Mucosa of gallbladder (tissue), 1 donor: ENCODE measurements around the gene GPR153. TPM values are rescaled to one million over a fixed set of nuclear protein-coding genes. Genes with fewer than 3 reads are reported as not detected.

Experiments used
- DNase-seq: peaks from one replicate; pipeline ENCODE4 v3.0.0-alpha.2; 2020; ENCODE audit warnings: low spot score
- total RNA-seq: library from RNA; stranded (reverse); gene quantifications from one replicate; pipeline ENCODE4 v1.2.1, GENCODE V29; 2021
- donor health status: DM: no; HTN: no; CAD: no.

Gene GPR153
- total RNA-seq, 1 donor from 2014 or later, result 14.8 TPM

DNA sequence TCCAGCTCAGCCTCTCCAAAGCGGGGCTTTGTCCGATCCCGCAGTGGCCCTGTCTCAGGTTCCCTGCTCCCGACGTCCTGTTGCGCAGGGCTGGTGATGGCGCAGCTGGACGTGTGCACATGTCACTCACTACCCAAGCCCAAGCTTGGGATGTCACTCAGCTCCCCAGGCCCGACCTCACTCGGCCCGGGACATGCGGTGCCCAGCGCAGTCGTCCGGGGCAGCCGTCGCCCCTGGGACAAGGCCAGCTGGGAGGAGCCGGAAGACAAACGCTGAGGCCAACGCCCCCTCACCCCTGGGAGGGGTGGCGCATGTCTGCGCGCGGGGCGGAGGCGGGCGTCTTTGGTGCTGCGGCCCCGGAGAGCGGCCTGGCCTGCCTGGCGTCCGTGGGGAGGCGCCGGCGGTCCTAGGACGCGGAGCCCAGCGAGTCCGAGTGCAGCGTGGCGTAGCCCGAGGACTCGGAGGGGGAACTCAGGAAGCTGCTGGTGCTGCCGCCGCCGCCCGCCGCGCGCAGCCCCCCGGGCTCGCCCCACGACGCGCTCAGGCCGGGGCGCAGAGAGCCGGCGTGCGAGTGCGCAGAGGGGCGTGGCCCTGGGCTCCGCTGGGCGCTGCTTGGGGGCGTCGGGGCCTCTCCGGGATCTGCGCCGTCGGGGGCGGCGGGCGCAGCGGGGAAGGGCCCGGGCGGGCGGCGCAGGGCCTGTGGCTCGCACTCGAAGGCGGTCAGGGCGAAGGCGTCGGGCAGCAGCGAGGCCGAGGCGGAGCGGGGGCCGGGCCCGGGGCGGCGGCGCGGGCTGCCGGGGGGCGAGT, 11.8 kb downstream of the GPR153 start:
- no peak for DNase-seq

DNA sequence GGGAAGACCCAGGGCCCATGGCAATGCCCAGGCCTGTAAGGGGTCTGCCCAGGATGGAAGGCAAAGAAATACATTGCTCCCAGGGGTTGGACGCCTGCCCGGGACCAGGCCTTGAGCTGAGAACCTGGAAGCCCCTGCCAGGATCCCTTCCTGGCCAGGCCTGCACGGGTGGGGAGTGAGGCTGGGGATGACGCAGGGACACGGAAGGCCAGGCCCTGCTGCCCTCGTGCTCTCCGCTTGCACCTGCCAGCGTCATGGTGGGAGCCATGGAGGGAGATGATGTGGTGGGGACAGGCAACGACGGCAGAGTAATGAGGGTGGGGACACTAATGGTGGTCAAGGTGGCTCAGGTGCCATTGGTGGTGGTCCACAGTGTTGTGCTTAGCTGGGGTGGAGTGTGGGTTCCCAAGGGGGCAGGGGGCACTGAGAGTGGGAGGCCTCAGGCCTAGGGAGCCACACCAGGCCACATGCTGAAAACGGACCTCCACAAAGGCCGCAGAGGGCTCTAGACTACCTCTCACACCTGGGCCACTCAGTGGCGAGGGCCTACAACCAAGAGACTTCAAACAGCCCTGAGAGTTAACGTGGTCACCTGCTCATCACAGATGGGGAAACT, 12.6 kb downstream of the GPR153 start:
- DNase-seq, result no peak

DNA sequence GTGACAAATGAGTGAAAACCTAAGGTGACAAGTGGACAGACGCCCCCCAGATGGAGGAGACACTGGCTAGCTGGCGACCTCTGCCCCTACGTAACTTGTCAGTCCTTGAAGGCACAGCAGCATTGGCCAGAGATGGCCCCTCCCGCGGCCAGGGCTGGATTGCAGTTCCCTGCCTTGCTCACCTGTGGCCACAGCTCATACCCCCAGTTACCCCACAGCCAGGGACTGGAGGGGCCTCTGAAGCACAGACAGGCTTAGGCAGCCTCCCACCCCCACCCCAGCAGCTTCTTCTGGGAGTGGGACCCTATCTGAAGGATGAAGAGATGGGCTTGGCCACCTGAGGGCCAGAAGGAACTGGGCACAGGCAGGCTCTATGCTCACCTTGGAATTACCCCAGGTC, 13.2 kb downstream of the GPR153 start:
- no peak for DNase-seq

DNA sequence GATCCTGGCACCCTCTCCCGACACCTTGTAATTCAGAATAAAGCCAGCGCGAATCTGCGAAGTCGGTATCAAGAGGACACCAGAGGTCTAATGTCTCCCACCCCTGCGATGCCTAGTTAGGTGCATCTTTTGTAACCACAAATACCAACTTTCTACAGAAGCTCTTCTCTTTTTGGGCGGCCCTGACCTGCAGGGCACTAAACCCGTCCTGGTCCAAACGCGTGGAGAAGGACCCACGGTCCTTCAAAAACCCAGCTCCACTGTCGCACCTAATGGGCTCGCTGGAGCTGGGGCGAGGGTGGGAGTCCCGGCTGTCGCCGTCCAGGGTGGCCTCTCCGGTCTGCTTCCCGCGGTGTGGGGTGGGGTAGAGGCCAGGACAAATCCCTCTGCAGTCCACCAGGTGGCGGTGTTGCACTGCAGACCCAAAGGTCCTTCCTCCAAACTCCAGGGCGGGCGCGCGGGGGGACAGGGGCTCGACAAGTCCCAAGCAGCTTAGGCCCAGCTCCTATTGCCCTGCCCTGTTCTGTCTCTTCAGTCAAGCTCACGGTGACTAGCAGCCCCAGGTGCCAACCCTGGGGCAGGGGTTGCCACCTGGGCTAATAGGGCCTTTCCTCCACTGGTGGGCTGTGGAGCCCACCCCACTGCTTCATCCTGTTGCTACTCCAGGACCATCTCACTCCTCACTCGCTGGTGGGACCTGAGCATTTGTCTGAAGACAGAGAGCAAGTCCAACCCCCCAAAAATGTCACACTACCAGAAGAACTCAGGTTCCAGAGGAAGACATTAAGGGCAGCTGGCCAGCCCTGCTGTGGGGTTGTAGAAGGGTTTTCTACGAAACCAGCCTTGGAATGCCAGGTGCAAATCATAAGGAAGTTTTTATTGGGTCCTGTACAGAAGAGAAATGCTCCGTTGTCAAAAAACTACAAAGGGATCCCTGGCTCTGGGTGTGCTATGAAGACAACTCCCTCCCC, 14.1 kb downstream of the GPR153 start:
- DNase-seq, result peak; percentile 74

DNA sequence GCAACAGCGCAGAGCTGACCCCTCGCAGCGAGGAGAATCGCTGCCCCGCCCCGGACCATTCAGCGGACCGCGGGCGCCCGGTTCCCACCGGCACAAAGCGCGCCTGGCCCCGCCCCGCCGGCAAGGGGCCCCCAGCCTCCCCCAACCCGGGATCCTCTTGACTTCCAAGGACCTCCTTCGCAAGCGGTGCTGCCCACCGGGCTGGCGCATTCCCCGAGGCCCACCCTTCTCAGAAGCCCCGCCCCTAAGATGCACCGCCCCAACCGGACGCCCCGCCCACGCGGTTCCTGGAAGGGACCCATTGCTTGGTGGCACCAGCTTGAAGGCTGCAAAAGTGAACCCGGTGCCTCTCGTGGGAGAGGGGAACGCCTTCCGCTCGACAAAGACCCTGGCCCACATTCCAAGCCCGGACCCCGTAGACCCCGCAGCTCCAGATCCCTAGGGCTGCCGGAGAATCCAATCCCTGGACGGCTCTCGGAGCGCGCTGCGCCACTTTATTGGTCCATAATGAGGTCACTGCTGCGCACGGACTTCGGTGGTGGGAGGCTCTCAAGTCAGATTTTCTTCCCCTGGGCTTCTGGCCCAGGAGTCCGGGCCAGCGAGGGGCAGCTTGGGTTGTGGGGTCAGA, 14.9 kb downstream of the GPR153 start:
- no peak for DNase-seq

DNA sequence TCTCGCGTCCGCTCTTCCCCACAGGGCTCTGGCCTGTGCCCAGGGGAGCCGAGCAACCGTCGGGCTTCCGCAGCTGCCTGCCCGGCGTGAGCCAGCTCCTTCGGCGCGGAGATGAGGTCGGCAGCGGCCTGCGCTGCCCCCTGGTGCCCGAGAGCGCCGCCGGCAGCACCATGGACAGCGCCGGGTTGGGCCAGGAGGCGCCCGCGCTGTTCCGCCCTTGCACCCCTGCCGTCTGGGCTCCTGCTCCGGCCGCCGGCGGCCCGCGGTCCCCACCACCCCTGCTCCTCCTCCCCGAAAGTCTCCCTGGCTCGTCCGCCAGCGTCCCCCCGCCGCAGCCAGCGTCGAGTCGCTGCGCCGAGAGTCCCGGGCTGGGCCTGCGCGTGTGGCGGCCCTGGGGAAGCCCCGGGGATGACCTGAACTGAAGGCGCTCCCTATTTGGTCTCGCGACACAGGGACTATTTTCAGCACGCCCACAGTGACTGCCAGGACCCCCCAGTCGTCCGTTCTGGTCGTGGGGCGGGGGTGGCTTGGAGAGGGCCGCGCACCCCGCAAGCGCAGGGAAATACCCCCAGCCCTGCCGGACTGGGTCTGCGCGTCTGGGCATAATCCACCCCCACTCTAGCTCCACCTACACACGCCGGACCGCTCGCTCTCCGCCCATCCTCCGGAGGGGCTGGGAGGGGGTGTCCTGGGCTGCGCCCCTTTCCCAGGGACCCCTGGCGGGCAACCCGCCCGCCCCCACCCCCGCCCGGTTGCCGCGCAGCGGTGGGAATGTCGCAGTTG, 15.6 kb downstream of the GPR153 start:
- peak; percentile 79 for DNase-seq

DNA sequence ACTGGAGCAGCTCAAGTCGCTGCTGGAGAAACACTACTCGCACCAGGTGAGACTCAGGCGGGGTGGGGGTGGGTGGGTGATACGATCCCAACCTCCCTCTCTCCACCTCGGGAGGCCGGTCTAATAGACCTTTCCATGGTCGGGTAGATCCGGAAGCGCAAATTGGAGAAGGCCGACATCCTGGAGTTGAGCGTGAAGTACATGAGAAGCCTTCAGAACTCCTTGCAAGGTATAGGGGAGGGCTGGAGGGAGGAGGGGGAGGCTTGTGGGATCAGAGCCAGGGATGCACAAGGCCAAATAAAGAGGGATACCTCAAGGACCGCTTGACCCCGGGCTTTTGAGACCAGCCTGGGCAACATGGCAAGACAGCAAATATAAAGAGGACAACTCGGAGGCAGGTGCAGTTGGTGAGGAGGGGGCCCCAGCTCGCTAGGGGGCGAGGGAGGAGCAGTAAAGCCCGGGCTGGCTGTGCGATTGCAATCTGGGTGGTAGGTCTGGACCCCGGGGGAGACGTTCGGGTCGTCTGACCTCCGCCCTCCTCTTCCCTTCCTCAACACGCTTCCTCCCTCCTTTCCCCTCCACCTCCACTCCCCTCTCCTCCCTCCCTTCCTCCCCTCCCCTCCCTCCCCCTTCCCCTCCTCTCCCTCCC, 16.4 kb downstream of the GPR153 start:
- DNase-seq, result no peak

DNA sequence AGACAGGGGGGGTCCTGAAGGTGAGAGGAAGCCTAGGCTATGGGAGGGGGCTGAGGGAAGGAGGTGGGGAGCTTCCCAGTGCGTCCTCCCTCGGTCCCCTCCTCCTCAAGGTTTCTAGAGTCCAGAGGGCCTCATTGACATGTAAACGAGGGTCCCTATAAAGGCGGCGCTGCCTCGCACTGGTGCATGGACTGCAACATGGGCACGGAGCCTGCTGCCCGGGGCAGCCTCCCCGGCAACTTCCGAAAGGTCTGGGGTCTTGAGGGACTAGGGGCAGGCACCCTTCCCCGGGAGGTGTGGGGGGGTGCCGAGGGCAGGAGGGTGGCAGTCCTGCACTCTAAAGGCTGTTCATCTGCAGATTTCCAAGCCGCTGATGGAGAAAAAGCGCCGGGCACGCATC, 16.9 kb downstream of the GPR153 start, which contains the start of gene HES3:
Gene HES3, plus strand, starts transcription at position 187 of the 400 bp plus-strand sequence. Its CDS starts 187 bp downstream, at position 374.
- DNase-seq, result no peak

DNA sequence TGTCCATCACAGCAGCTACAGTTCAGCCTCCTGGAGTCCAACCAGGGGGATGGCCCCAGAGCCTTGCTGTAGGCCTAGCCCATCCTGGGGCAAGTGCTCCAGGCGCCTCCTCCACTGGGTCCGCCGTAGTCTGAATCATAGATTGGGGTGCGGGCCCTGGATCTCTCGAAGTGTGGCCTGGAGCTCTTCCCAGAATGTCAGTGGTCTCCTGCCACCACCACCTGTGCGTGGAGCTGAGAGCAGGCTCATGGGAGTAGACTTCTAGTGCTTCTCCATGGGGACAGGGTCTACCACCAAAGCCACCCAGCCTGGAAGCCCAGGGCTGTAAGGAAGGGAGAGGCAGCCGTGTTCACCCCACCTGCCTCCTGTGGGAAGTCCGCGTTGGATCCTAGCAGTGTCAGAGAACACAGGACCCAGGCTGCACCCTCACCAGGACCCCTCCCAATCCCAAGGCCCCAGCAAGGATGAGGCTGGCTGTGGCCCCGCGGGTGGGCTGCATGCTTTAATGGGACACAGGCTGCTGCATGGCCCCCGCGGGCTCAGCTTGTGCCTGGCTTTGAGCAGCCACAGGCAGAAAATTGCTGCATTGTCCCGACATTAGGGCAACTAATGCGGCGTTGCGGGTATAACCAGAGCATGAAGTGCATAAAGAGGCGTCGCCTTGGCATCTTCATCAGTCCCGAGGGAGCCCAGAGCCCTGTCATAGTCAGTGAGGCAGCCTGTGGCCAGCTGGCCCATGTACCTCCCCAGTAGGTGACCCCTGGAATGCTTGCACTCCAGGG, 17.7 kb downstream of the GPR153 start:
- no peak for DNase-seq

DNA sequence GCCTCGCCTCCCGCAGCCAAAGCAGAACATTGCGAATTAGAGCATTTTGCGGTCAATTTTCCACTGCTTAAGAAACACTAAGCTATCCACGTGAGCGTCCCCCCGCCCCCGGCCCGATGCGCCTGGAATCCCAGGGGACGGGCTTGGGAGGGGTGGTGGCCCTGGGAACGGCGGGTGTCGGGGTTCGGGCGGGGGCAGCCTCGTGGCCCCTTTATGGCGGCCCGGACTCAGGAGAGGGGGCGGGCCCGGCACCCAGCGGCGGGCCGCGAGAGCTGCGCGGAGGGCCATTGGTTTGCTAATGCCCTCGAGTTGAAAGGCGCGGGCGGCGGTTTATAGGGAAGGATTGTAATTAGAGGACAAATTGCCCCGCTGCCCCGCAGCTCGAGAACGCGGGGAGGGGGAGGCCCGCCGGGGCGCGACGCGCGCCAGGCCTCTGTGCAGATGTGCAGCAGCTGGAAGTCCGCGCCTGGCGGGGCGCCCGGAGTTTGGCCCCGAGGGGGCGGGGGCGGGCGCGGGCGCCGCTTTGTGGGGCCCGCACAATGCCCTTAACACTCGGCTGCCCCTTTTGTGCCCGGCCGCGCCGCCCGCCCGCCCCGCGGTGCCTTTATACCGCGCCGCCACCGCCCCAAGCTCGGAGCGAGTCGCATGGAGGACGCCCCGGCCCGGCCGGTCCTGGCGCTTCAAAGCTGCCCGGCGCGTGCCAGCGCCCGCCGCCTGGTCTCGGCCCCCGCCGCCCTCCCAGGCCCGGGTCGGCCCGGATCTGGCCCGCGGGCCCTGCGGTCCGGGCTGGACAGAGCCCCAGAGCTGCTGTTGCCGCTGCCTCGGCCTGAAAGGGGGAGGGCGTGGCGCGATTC, 18.8 kb downstream of the GPR153 start:
- no peak for DNase-seq

DNA sequence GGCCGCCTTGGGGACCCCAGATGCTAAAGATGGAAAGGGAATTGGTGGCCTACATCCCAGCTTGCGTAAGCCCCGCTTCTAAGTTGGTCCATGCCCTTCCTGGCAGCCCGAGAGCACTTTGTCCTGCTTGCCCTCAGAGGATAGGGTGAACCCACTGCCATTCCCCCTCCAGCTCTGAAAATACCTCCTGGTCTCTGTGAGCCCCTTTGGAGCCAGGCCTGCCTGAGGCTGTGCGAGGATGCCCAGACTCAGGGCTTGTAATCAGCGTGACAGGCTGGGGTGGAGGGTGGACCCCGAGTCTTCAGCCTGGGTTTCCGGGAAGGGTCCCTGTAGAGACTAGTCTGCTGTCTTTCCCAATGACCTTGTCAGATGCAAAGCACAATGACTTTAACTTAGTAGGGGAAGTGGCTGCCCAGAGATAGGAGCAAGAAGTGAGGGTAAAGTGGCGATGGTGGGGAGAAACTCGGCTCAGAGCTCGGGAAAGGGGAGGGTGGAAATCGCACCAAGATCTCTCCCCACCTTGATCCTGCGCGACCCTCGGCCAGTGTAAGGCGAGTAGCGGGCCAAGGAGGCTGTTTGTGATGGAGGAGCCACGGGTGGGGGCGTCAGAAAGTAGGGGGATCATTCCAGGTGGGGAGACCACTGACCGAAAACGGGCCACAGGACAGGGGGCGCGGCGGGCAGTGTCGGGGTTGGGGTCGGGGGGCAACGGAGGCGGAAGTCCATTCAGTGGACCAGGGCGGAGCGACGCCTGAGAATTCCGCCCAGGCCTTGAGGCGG, 19.6 kb downstream of the GPR153 start:
- DNase-seq, result no peak

DNA sequence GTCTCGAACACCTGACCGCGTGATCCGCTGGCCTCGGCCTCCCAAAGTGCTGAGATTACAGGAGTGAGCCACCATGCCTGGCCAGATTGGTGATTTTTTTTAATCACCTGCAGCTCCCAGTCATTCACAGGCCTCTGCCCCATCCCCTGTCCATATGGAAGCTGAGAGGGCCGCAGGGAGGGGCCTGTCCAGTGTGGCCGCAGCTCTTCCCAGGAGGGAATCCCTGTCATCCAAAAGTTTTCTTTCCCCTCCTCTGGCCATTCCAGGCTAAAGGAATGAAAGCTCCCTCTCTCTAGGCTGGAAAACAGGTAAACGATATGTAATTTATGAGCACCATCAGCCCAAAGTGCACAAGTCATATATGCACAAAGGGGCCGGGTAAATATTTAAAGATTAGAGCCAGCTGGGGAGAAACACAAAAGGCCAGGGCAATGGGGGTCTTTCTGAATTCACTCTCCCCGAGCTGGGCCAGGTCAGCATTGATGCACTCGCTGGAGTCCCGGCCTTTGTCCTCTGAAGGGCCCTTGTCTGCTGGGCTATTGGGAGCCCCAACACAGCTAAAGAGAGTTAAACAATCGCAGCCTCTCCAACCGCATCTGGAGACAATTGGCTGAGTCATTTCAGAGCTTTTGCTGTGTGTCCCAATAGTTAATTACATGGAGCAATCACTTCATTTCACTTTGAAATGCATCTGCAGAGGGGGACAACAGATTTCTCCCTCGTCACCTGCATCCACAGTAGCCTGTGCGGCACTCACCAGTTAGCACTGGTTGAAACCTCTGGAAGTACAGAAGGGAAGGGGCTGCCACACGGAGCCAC, 20.7 kb downstream of the GPR153 start:
- DNase-seq, result no peak

DNA sequence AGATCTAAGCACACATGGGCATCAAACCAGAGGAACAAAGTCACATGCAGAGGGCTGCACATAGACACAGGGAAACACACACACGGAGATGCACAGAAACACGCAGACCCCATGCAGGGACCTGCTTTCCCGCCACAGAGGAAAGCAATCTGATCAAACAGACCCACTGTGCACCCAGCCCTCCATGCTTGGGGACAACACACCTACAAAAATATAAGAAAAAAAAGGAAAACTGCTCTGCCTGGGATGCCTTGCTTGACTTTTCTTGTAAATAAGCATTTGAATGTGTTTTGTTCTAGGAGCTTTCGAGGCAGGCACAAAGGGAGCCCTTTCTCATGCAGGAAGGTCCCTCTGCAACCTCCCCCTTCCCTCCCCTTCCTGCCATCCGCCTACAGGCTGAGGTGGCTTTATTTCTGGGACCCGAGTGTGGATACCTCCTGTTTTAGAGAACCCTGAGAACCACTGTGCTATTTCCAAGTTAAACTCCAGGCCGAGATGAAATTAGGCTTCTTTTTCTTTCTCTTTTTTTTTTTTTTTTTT, 21.6 kb downstream of the GPR153 start:
- DNase-seq, result no peak

DNA sequence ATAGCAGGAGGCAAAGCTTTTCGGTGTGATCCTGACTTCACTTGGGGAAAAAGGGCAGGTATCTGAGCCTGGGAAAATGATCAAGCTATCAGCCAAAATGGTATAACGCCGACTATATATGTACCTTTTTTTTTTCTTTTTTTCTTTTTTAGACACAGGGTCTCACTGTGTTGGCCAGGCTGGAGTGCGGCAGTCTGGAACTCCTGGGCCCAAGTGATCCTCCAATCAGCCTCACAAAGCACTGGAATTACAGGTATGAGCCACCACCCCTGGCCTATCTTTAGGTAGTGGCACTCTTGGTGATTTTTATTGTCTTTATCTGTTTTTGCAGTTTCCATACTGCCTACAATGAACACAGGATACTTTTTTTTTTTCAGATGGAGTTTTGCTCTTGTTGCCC, 23.8 kb downstream of the GPR153 start:
- DNase-seq, result no peak

DNA sequence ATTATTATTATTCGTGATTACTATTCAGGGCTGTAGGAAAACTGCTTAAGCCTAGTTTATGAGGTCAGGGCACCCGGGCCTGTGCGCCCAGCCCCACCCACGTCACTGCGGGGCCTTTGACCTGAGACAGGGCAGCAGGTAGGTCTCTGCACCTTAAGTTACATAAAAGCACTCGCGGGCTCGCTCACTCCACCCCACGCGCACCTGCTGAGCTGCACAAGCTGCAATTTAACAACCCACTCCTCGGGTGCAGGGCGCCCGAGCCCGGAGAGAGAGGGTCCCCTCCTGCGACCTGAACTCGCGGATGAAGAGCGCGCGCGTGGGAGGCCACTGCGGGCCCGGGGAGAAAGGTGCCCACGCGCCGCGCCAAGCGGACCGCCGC, 25.6 kb downstream of the GPR153 start:
- DNase-seq, result no peak

DNA sequence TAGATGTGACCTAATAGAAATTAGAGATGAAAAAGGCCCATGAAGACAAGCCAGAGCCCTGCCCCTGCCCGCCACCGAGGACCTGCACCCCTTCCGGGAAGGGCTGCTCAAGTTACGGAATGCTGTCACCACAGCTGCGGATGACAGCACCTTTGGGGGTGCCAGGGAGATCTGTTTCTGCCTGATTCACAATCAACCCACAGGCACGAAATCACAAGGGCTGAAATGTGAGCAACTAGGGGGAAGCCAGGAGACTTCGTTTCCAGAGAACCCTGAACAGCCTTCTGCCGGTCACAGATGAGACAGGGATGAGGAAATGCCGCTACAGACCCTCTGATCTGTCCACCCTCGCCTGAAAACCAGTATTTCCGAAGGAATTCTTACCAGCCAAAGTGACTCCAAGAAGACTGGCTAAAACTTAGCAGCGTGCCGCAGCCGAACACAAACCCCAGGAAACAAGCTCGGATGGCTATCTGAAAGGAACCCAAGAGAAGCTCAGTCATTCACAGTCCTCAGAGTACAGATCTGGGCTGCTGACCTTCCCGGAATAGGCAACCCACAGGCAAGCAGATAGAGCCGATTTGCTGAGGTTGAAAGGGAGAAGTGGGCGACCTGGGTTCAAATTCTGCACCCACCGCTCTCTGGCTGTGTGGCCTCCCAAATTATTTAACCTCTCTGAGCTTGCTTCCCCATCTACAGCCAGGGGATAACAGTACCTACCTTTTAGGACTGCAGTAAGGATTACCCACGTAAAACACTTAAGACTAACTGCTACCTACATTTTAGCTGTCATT, 26.2 kb downstream of the GPR153 start:
- no peak for DNase-seq
